Activated CD4-positive, alpha-beta memory T cell treated with anti-CD3 and anti-CD28 coated beads, Interleukin-2, amount 10 ng/mL, durations not matched to agents 7 days and 5 days (primary cell): ENCODE data around the gene DYSF. TPM values are rescaled to one million over a fixed set of nuclear protein-coding genes. Genes with fewer than 3 reads are reported as not detected.

Experiments used
- CTCF ChIA-PET: fragments of 350-600 bp; sonication (Branson Sonifier 250); formaldehyde crosslinking; loops from one replicate; lab custom pipeline; 2021; ENCODE audit warnings: antibody characterized with exemption, inconsistent platforms; lab: Charles Lee
- POLR2A ChIA-PET: fragments of 350-600 bp; sonication (Branson Sonifier 250); formaldehyde crosslinking; loops from one replicate; lab custom pipeline; 2021; ENCODE audit warnings: antibody characterized with exemption; lab: Charles Lee
- DNase-seq: peaks from one replicate; pipeline ENCODE4 v3.0.0-alpha.2; 2020
- H3K27ac Mint-ChIP-seq: one replicate; pipeline ENCODE4 v1.8.0; 2021; ENCODE audit warnings: mild to moderate bottlenecking, mixed read lengths
- H3K27me3 Mint-ChIP-seq: one replicate; pipeline ENCODE4 v1.8.0; 2021; ENCODE audit warnings: mixed read lengths
- H3K36me3 Mint-ChIP-seq: one replicate; pipeline ENCODE4 v1.8.0; 2021; ENCODE audit warnings: low read depth, mixed read lengths
- H3K4me1 Mint-ChIP-seq: one replicate; pipeline ENCODE4 v1.8.0; 2021; ENCODE audit warnings: mixed read lengths
- H3K4me3 Mint-ChIP-seq: one replicate; pipeline ENCODE4 v1.8.0; 2021; ENCODE audit warnings: mild to moderate bottlenecking, mixed read lengths
- H3K9me3 Mint-ChIP-seq: one replicate; pipeline ENCODE4 v1.8.0; 2021; ENCODE audit warnings: mixed read lengths
- total RNA-seq, 2 experiments: library from RNA; stranded (reverse); gene quantifications; one replicate each; pipeline ENCODE4 v1.2.3, GENCODE V29; 2021

DYSF gene
- total RNA-seq, 2 experiments from 2014 or later = not detected

GRCh38 chr2:71548646-71549425 lies 95.5 kb downstream of the DYSF start:
- peaks cover 15% of the 10 kb centered on the region for H3K27me3 Mint-ChIP-seq
- no peaks in the 10 kb centered on the region for H3K36me3 Mint-ChIP-seq
- no peak overlapping the region for H3K27ac Mint-ChIP-seq
- peaks cover 9% of the 10 kb centered on the region for H3K4me1 Mint-ChIP-seq
- CTCF ChIA-PET = interaction anchor here (0.8 to 1.3 kb wide), 4 partner anchors 26 to 602 kb away, joined by 3 to 5 read pairs (median 4); no protein-coding TSS in a partner anchor
- H3K9me3 Mint-ChIP-seq = no peaks in the 10 kb centered on the region
- POLR2A ChIA-PET = no interaction called here
- peak; percentile 68 for DNase-seq
- H3K4me3 Mint-ChIP-seq = no peak overlapping the region

GRCh38 chr2:71550801-71551630 lies 97.7 kb downstream of the DYSF start:
- Mint-ChIP-seq H3K27ac (no peak overlapping the region), H3K36me3 (no peaks in the 10 kb centered on the region), H3K27me3 (peaks cover 4% of the 10 kb centered on the region), H3K4me3 (no peak overlapping the region), H3K4me1 (no peaks in the 10 kb centered on the region), H3K9me3 (no peaks in the 10 kb centered on the region)
- POLR2A ChIA-PET = interaction anchor here (0.6 kb wide), 1 partner anchor 456 kb away, joined by 3 read pairs; no protein-coding TSS in a partner anchor
- no peak for DNase-seq
- CTCF ChIA-PET = no interaction called here

DNA sequence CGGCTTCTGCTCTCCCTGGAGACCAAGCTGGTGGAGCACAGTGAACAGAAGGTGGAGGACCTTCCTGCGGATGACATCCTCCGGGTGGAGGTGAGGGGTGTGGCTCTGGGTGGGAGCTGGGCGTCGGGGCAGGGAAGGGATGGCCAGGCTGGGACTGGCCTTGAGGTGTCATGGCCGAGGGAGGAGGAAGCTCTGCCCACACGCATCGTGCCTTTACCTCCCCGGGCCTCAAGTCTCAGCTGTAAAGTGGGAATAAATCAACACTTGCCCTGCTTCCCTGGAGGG lies 98.2 kb downstream of the DYSF start:
- H3K4me3 Mint-ChIP-seq = no peak overlapping the region
- POLR2A ChIA-PET = no interaction called here
- no peak overlapping the region for H3K27ac Mint-ChIP-seq

DNA sequence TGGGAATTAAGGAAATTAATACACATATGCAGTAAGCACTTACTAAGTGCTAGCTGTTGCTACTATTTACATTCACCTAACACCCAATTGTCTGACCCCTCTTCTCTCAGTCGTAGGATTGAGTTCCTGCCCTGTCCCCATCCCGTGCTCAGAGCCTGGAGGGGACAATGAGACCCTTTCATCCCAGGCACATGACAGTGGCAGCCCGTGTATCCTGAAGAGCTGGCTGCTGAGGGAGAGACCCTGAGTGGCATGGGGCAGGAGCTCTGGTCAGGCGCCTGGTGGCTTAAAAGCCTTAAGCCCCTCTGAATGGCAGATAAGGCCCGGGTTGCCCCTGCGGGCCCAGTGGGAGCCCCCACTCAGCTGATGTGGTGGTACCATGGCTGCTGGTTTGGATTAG lies 99.0 kb downstream of the DYSF start:
- Mint-ChIP-seq H3K9me3 (no peaks in the 10 kb centered on the region), H3K27ac (no peak overlapping the region), H3K4me1 (no peaks in the 10 kb centered on the region), H3K4me3 (no peak overlapping the region), H3K36me3 (no peaks in the 10 kb centered on the region), H3K27me3 (no peaks in the 10 kb centered on the region)
- DNase-seq = no peak
- ChIA-PET POLR2A (no interaction called here), CTCF (interaction anchor here (2.1 kb wide), 1 partner anchor 598 kb away, joined by 5 read pairs; no protein-coding TSS in a partner anchor)

More for the DNA sequence above, 98.2 kb downstream of the DYSF start:
- H3K36me3 Mint-ChIP-seq = no peaks in the 10 kb centered on the region
- CTCF ChIA-PET = interaction anchor here (2.1 kb wide), 1 partner anchor 599 kb away, joined by 5 read pairs; no protein-coding TSS in a partner anchor
- DNase-seq = no peak
- H3K4me1 Mint-ChIP-seq = no peaks in the 10 kb centered on the region
- H3K9me3 Mint-ChIP-seq = no peaks in the 10 kb centered on the region
- H3K27me3 Mint-ChIP-seq = peaks cover 4% of the 10 kb centered on the region

- H3K4me1 Mint-ChIP-seq = no peaks in the 10 kb centered on the region
- no peaks in the 10 kb centered on the region for H3K9me3 Mint-ChIP-seq
- POLR2A ChIA-PET = no interaction called here
- H3K4me3 Mint-ChIP-seq = no peak overlapping the region
- CTCF ChIA-PET = interaction anchor here (1.0 to 2.1 kb wide), 2 partner anchors 17 to 598 kb away, joined by 3 to 5 read pairs; no protein-coding TSS in a partner anchor
- H3K27ac Mint-ChIP-seq = no peak overlapping the region
- no peaks in the 10 kb centered on the region for H3K36me3 Mint-ChIP-seq
- no peaks in the 10 kb centered on the region for H3K27me3 Mint-ChIP-seq
- DNase-seq = no peak
These were observed 99.5 kb downstream of the DYSF start for GRCh38 chr2:71552861-71553301.

DNA sequence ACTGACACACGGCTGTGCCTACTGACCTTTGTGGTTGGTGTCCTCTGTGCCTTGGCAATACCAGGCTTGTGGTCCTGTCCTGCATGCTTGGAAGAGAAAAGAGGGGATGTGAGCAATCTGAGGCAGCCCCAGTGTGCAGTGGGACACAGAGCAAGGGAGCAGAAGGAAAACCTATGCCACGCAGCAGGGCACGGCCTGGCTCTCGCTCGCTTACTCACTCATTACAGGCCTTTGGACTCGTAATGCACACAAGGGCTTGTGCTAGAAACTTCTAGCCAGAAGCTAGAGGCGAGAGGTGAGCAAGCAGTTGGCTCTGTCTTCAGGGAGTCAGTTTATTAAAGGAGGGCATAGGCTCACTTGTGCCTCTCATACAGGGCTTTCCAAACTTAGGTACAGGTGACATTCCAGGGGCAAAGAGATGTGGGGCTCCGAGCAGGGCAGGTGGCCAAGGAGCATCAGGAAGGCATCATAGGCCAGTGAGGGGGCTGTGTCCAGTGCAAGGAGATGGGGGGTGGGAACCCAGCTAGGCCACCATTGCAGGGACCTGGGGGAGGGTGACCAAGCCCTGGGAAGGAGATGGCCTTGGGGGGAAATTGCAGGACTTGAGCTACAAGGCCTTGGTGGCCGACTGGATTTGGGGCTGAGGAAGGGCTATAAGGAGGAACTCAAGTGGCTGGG lies 100.8 kb downstream of the DYSF start:
- no peak for DNase-seq
- Mint-ChIP-seq H3K36me3 (no peaks in the 10 kb centered on the region), H3K4me1 (no peaks in the 10 kb centered on the region), H3K27me3 (no peaks in the 10 kb centered on the region), H3K27ac (no peak overlapping the region), H3K9me3 (no peaks in the 10 kb centered on the region), H3K4me3 (no peak overlapping the region)
- CTCF ChIA-PET = interaction anchor here (1.0 kb wide), 1 partner anchor 18 kb away, joined by 3 read pairs; no protein-coding TSS in a partner anchor
- POLR2A ChIA-PET = no interaction called here

- H3K27ac Mint-ChIP-seq = no peak overlapping the region
- no peaks in the 10 kb centered on the region for H3K9me3 Mint-ChIP-seq
These were observed 101.3 kb downstream of the DYSF start for GRCh38 chr2:71554706-71555056.

DNA sequence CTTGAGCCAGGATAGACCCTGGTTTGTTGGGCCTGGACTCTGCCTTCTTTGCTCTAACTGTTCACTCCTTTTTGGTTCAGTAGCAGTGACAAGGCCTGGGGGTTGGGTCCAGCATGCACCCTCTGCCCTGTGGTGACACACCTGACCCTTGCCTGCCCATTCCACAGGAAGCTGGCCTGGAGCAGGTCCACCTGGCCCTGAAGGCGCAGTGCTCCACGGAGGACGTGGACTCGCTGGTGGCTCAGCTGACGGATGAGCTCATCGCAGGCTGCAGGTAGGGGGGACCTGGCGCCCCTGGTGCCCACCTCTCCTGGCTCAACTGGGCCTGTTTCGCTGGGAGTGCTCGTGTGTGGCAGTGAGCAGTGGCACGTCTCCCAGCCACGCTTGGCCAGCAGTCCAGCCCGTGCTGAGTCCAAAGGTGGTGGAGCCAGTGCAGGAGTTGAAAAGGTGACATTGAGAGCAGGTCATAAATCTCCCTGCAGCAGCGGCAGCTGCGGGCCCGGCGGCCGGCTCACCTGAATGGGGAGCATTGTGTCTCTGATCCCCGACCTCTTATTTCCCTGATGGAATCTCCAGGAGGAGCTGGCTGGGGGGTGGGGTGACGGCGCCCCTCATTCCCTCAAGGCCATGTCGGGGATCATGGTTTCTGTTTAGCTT lies 102.6 kb downstream of the DYSF start:
- DNase-seq = no peak
- POLR2A ChIA-PET = no interaction called here
- CTCF ChIA-PET = interaction anchor here (1.1 kb wide), 1 partner anchor 10 kb away, joined by 4 read pairs; no protein-coding TSS in a partner anchor
- Mint-ChIP-seq H3K27me3 (no peaks in the 10 kb centered on the region), H3K36me3 (no peaks in the 10 kb centered on the region), H3K9me3 (no peaks in the 10 kb centered on the region), H3K4me3 (no peak overlapping the region), H3K27ac (no peak overlapping the region), H3K4me1 (no peaks in the 10 kb centered on the region)

More at GRCh38 chr2:71554706-71555056, 101.3 kb downstream of the DYSF start:
- H3K27me3 Mint-ChIP-seq = no peaks in the 10 kb centered on the region
- H3K4me3 Mint-ChIP-seq = no peak overlapping the region
- CTCF ChIA-PET = no interaction called here
- no peaks in the 10 kb centered on the region for H3K4me1 Mint-ChIP-seq
- no peaks in the 10 kb centered on the region for H3K36me3 Mint-ChIP-seq
- POLR2A ChIA-PET = no interaction called here
- DNase-seq = no peak

DNA sequence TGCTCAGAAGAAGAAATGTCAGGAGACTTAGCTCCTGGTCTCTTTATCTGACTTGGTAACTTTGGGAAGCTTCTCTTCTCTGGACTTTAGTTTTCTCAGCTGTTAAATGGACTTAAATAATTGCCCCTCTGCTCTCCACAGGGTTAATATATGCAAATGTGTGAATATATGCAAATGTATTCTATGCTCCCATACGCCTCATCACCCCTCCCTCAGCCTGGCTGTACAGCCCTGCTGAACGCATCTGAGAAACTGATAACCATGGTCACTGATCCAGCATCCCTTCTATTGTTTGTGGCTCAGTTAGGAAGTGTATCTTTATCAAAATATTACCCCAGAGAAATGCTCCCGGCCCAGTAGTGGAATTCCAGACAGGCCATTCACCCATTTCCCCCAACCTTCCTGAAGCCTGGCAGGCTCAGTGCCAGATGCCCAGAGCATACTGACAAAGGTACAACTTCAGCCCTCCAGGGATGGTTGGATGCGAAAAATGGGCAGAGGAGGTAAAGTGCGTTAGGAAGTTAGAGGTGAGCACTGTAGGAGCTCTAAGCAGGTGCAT lies 103.4 kb downstream of the DYSF start:
- Mint-ChIP-seq H3K4me3 (no peak overlapping the region), H3K36me3 (no peaks in the 10 kb centered on the region), H3K27ac (no peak overlapping the region), H3K4me1 (no peaks in the 10 kb centered on the region), H3K27me3 (no peaks in the 10 kb centered on the region), H3K9me3 (no peaks in the 10 kb centered on the region)
- no peak for DNase-seq
- CTCF ChIA-PET = interaction anchor here (1.1 kb wide), 1 partner anchor 11 kb away, joined by 4 read pairs; no protein-coding TSS in a partner anchor
- POLR2A ChIA-PET = no interaction called here

DNA sequence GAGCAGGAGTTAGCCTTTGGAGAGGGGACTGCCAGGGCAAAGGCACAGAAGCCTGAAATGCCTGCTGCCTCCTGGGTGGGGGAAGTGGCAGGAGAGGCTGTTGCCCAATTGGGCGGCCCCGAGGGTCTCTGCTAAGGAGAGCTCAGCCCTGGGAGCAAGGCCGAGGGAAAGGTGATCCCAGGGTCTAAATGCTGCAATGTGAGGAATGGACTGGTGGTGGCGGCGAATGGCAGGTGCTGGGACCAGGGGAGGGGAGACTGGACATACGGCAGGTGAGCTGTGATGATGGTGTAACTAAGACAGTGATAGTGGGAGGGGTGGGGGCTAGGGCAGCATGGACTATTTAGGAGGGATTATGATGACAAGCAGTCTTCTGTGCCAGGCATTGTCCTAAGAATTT lies 104.0 kb downstream of the DYSF start:
- Mint-ChIP-seq H3K36me3 (no peaks in the 10 kb centered on the region), H3K27ac (no peak overlapping the region), H3K4me3 (no peak overlapping the region), H3K27me3 (no peaks in the 10 kb centered on the region), H3K9me3 (no peaks in the 10 kb centered on the region), H3K4me1 (no peaks in the 10 kb centered on the region)
- ChIA-PET CTCF (no interaction called here), POLR2A (no interaction called here)
- no peak for DNase-seq

- no peak overlapping the region for H3K27ac Mint-ChIP-seq
- no peak for DNase-seq
- POLR2A ChIA-PET = no interaction called here
- no peak overlapping the region for H3K4me3 Mint-ChIP-seq
- H3K9me3 Mint-ChIP-seq = no peaks in the 10 kb centered on the region
- CTCF ChIA-PET = no interaction called here
- H3K36me3 Mint-ChIP-seq = no peaks in the 10 kb centered on the region
- H3K27me3 Mint-ChIP-seq = no peaks in the 10 kb centered on the region
- H3K4me1 Mint-ChIP-seq = no peaks in the 10 kb centered on the region
These were observed 105.1 kb downstream of the DYSF start for GRCh38 chr2:71558300-71559051.
